ENCODE data around the gene GRIN2A.

GRCh38 chr16:10067835-10068234, 114.4 kb downstream of the GRIN2A start:
- TF ChIP-seq CTCF (IDR thresholded peaks at IDR 0.05) (no peak), POLR2A (IDR thresholded peaks at IDR 0.05) (no peak)
